ENCODE measurements around the gene ZDHHC11. TPM values are rescaled to one million over a fixed set of nuclear protein-coding genes. Genes with fewer than 3 reads are reported as not detected.

ZDHHC11 gene
- total RNA-seq, 4 donors from 2014 or later = 4.3 to 13.5 (median 10.9) TPM

- Histone ChIP-seq H3K9me3 (no peaks in the 10 kb centered on the region), H3K4me1 (no peaks in the 10 kb centered on the region), H3K4me3 (no peak overlapping the region), H3K36me3 (peaks cover 77 to 100% (median 96%) of the 10 kb centered on the region in 4 donors), H3K27ac (replicated peaks in 1 of 4) (no peak overlapping the region), H3K27me3 (no peaks in the 10 kb centered on the region)
- no peak for TF ChIP-seq CTCF (IDR thresholded peaks at IDR 0.05)
- no peak for TF ChIP-seq POLR2A (IDR thresholded peaks at IDR 0.05; ENCODE audit: low read depth)
- no peak for TF ChIP-seq POLR2AphosphoS5 (IDR thresholded peaks at IDR 0.05)
- no peak for TF ChIP-seq EP300 (IDR thresholded peaks at IDR 0.05)
- no peak for DNase-seq (ENCODE audit: extremely low spot score)
- WGBS = 85% methylated on average over 8 of the region's 8 CpGs
- intact Hi-C loops (cut with DNase I) = no loop called here
Measured at GRCh38 chr5:873328-873727, 22.5 kb upstream of the ZDHHC11 start.

GRCh38 chr5:872301-872700 is 21.5 kb upstream of the ZDHHC11 start:
- 84% methylated on average over 7 of the region's 10 CpGs for WGBS
- TF ChIP-seq POLR2AphosphoS5 (IDR thresholded peaks at IDR 0.05) = no peak
- no peak for TF ChIP-seq EP300 (IDR thresholded peaks at IDR 0.05)
- no peak for TF ChIP-seq POLR2A (IDR thresholded peaks at IDR 0.05; ENCODE audit: low read depth)
- TF ChIP-seq CTCF (IDR thresholded peaks at IDR 0.05) = no peak

GRCh38 chr5:871596-872298 is 21.0 kb upstream of the ZDHHC11 start:
- WGBS = 94% methylated on average over 29 of the region's 29 CpGs
- TF ChIP-seq POLR2AphosphoS5 (IDR thresholded peaks at IDR 0.05) (no peak), POLR2A (IDR thresholded peaks at IDR 0.05; ENCODE audit: low read depth) (no peak), CTCF (IDR thresholded peaks at IDR 0.05) (no peak), EP300 (IDR thresholded peaks at IDR 0.05) (no peak)
- intact Hi-C loops (cut with DNase I) = no loop called here
- no peaks in the 10 kb centered on the region for H3K4me1 ChIP-seq
- no peak for DNase-seq (ENCODE audit: extremely low spot score)
- peaks cover 73 to 100% (median 96%) of the 10 kb centered on the region in 4 donors for H3K36me3 ChIP-seq
- H3K9me3 ChIP-seq = no peaks in the 10 kb centered on the region
- H3K4me3 ChIP-seq = no peak overlapping the region
- H3K27ac ChIP-seq (replicated peaks in 1 of 4) = no peak overlapping the region
- H3K27me3 ChIP-seq = no peaks in the 10 kb centered on the region

More at GRCh38 chr5:872301-872700, 21.5 kb upstream of the ZDHHC11 start:
- DNase-seq (ENCODE audit: extremely low spot score) = no peak
- H3K9me3 ChIP-seq = no peaks in the 10 kb centered on the region
- H3K4me1 ChIP-seq = no peaks in the 10 kb centered on the region
- no peak overlapping the region for H3K4me3 ChIP-seq
- peaks cover 73 to 100% (median 96%) of the 10 kb centered on the region in 4 donors for H3K36me3 ChIP-seq
- H3K27me3 ChIP-seq = no peaks in the 10 kb centered on the region
- no peak overlapping the region for H3K27ac ChIP-seq (replicated peaks in 1 of 4)
- intact Hi-C loops (cut with DNase I) = no loop called here

GRCh38 chr5:870956-871355 is 20.2 kb upstream of the ZDHHC11 start:
- peaks cover 66 to 100% (median 95%) of the 10 kb centered on the region in 4 donors for H3K36me3 ChIP-seq
- WGBS = 94% methylated on average over 4 of the region's 5 CpGs
- no peaks in the 10 kb centered on the region for H3K27me3 ChIP-seq
- TF ChIP-seq POLR2A (IDR thresholded peaks at IDR 0.05; ENCODE audit: low read depth) = no peak
- TF ChIP-seq EP300 (IDR thresholded peaks at IDR 0.05) = no peak
- TF ChIP-seq POLR2AphosphoS5 (IDR thresholded peaks at IDR 0.05) = no peak
- no peak for TF ChIP-seq CTCF (IDR thresholded peaks at IDR 0.05)
- H3K4me1 ChIP-seq = peaks cover 0 to under 1% (median 0%) of the 10 kb centered on the region in 4 donors
- no peak overlapping the region for H3K4me3 ChIP-seq
- H3K27ac ChIP-seq (replicated peaks in 1 of 4) = no peak overlapping the region
- no peaks in the 10 kb centered on the region for H3K9me3 ChIP-seq
- intact Hi-C loops (cut with DNase I) = no loop called here
- no peak for DNase-seq (ENCODE audit: extremely low spot score)

All from esophagus muscularis mucosa (tissue), 4 donors.